Esophagus muscularis mucosa (tissue), 4 donors: ENCODE results near the gene UBAP2L.
"Not testable (repeated sequence)": the region's sequence is repeated elsewhere in the genome, so short reads cannot be mapped to it uniquely, and the experiment has no call there.

ENCODE experiments used
- CTCF ChIP-seq, 3 experiments: fragments of 200-600 bp in 2 of 3; fragments of 450-650 bp in 1 of 3; sonication (generic) in 2 of 3; IDR thresholded peaks; one replicate each; pipeline ENCODE4 v1.5.1; 2017 to 2019; ENCODE audit warnings: antibody characterized with exemption in 3 of 3, mild to moderate bottlenecking in 2 of 3, moderate library complexity in 1 of 3
- EP300 ChIP-seq: sonication (generic); formaldehyde crosslinking; IDR thresholded peaks from one replicate; pipeline ENCODE4 v1.6.1; 2017; ENCODE audit warnings: antibody characterized with exemption
- POLR2A ChIP-seq: fragments of 450-650 bp; IDR thresholded peaks from one replicate; pipeline ENCODE4 v1.6.1; 2017; ENCODE audit warnings: antibody characterized with exemption, moderate library complexity, mild to moderate bottlenecking, low read depth
- POLR2AphosphoS5 ChIP-seq, 2 donors: sonication (generic); formaldehyde crosslinking; IDR thresholded peaks; one replicate each; pipeline ENCODE4 v1.6.1; 2017; ENCODE audit warnings: antibody characterized with exemption in 2 of 2

- not testable (repeated sequence) for TF ChIP-seq CTCF (IDR thresholded peaks at IDR 0.05); POLR2A; POLR2AphosphoS5 (IDR thresholded peaks at IDR 0.05); EP300
These were observed 88.4 kb downstream of the UBAP2L start for GRCh38 chr1:154309136-154309535.
